Activated T-cell treated with anti-CD3 and anti-CD28 coated beads, Interleukin-2, amount 50 U/mL, for 4 hours (primary cell): Measurements from ENCODE around the gene ARIH1. TPM values are rescaled to one million over a fixed set of nuclear protein-coding genes. Genes with fewer than 3 reads are reported as not detected.

Experiments
- ATAC-seq, 2 donors: fragments of 200-7000 bp; cut with Tn5 transposase; one replicate each; pipeline ENCODE4 v1.10.0; 2021
- DNase-seq: peaks from one replicate; pipeline ENCODE4 v3.0.0-alpha.2; 2020
- H3K27me3 Mint-ChIP-seq: one replicate; pipeline ENCODE4 v1.8.0; 2021; ENCODE audit warnings: low read depth, mixed read lengths
- H3K36me3 Mint-ChIP-seq: one replicate; pipeline ENCODE4 v1.8.0; 2022; ENCODE audit warnings: mixed read lengths; ENCODE audit not compliant: insufficient read depth
- H3K4me1 Mint-ChIP-seq: one replicate; pipeline ENCODE4 v1.8.0; 2021; ENCODE audit warnings: low read depth, mixed read lengths
- H3K4me3 Mint-ChIP-seq: one replicate; pipeline ENCODE4 v1.8.0; 2021; ENCODE audit warnings: mild to moderate bottlenecking, moderate library complexity, mixed read lengths
- H3K9me3 Mint-ChIP-seq: one replicate; pipeline ENCODE4 v1.8.0; 2021; ENCODE audit warnings: mixed read lengths
- total RNA-seq, 3 donors: library from RNA; stranded (reverse); gene quantifications; one replicate each; pipeline ENCODE4 v1.2.1, GENCODE V29; 2021

The ARIH1 gene
- total RNA-seq, 3 donors from 2014 or later, result 154 to 167 (median 164) TPM

DNA sequence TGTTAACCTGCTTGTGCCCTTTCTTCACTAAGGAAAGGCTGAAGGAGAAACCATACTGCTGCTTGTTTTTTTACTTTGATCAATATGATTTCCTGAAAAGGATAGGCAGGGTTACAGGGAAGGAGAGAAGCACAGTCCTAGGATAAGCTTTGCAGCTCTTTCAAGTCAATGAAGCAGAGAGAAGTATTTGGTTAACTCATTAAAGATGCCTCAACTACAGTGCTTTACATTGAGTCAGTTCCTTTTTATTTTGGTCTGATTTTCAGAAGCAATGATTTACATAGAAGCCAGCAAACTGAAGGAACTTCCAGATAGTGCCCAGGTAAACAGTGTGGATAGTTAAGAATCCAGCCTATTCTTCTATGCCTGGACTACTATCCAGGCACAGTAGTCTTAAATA lies 64.8 kb downstream of the ARIH1 start:
- Mint-ChIP-seq H3K4me1 (peaks cover 42% of the 10 kb centered on the region), H3K27me3 (no peaks in the 10 kb centered on the region), H3K36me3 (peaks cover 18% of the 10 kb centered on the region), H3K4me3 (no peak overlapping the region), H3K9me3 (peaks cover 10% of the 10 kb centered on the region)
- ATAC-seq (no peak), DNase-seq (no peak)

DNA sequence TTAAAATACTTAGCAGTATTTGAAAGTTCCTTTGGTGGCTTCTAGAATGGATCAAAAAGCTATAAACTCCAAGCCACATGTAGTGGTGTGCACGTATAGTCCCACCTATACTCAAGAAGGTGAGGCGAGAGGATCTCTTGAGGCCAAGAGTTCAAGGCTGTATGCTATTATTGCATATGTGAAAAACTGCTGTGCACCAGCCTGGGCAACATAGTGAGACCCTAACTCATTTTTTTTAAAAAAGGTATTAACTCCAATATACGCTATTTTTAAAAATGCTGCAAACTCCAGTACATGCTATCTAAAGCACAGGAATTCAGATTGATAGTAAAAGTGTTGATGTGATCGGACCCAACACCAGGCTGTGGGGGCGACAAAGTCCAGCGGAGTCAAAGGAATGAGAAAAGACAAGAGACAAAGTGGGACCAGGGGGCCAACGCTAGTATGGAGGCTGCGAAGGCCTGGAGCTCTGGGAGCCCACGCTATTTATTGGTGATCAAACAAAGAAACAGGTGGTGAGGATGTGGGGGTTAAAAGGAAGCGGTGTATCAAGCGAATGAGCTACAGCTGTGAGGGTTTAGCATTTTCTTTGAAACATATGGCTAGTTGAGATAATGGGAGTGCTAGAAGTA lies 66.6 kb downstream of the ARIH1 start:
- Mint-ChIP-seq H3K4me3 (no peak overlapping the region), H3K9me3 (peaks cover 10% of the 10 kb centered on the region), H3K36me3 (peaks cover 26% of the 10 kb centered on the region), H3K27me3 (no peaks in the 10 kb centered on the region), H3K4me1 (peaks cover 27% of the 10 kb centered on the region)
- no peak for DNase-seq
- ATAC-seq, result no peak

DNA sequence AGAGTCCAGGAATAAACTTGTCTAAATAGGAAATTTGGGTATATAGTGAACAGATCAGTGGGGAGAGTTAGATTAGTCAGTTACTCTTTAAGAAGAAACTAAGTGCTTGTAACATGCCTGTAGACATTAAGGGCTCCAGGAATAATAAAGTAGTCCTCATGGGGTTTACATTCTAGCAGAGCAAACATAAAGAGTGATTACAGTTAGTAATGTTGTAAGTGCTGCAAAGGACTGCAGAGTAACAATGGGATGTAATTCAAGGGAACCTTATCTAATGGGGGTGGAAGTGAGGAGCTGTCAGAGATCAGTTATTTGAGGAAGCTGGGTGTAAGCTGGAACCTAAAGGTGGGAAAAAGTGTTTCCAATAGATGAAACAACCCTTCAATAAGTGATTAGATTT lies 67.5 kb downstream of the ARIH1 start:
- no peak for ATAC-seq
- Mint-ChIP-seq H3K4me3 (no peak overlapping the region), H3K9me3 (peaks cover 10% of the 10 kb centered on the region), H3K4me1 (peaks cover 20% of the 10 kb centered on the region), H3K27me3 (no peaks in the 10 kb centered on the region), H3K36me3 (peaks cover 31% of the 10 kb centered on the region)
- no peak for DNase-seq

DNA sequence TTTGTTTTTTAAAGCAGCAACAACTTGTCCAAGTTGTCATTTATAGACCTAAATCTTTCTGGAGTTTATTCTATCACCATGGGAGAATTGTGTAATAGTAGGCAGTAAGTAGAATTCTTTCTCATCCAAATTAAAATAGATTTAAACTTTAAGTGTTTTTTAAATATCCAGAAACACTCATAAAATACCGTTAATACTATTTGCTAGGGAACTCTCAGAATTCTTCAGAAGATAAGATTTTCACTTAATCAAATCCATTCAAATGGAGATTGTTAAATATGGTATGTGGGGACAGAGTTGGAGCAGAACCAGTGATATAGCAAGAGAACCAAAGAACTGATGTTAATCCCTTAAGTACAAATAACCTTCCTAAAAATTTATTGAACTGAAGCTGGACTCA lies 71.0 kb downstream of the ARIH1 start:
- Mint-ChIP-seq H3K27me3 (no peaks in the 10 kb centered on the region), H3K9me3 (peaks cover 5% of the 10 kb centered on the region), H3K4me1 (peaks cover 17% of the 10 kb centered on the region), H3K4me3 (no peak overlapping the region), H3K36me3 (peaks cover 33% of the 10 kb centered on the region)
- no peak for DNase-seq
- no peak for ATAC-seq

DNA sequence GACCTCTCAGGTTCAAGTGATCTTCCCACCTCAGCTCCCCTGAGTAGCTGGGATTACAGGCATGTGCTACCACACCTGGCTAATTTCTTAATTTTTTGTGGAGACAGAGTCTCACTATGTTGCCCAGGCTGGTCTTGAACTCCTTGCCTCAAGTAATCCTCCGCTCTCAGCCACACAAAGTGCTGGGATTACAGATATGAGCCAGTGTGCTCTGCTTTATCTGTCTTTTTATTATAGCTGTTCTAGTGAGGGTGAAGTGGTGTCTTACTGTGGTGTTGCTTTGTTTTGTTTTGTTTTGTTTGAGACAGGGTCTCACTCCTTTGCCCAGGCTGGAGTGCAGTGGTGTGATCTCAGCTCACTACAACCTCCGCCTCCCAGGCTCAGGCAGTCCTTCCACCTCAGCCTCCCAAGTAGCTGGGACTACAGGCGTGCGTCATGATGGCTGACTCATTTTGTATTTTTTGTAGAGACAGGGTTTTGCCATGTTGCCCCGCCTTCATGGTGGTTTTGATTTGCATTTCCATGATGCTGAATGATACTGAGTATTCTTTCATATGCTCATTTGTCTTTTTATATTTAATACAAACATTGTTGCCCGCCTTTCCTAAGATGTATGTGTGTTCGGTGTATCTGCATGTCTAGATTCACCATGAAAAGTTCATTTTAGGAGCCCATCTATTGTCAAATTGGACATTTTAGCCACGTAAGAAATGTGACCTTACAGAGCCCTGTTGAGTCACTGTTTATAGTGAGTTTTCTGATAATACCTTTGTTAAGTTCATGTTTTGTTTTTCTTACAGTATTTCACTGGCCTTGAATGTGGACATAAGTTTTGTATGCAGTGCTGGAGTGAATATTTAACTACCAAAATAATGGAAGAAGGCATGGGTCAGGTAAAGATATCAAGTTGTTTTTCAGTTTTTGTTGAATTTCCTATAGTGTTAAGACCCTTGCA lies 80.6 kb downstream of the ARIH1 start:
- H3K4me3 Mint-ChIP-seq, result no peak overlapping the region
- peak; percentile 84 to 94 for ATAC-seq

DNA sequence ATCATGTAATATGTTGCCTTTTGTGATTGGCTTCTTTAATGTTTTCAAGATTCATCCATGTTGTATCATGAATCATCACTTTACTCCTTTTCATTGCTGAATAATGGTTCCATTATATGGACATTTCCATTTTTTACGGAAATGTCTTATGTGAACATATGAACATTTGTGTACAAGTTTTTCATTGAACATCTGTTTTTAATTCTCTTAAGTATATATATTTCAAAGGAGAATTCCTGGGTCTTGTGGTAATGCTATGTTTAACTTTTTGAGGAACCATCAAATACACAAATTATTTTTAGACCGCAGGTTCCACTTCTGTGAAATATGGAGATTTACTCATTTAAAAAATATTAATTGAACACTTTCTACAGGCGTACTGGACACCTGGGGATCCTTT lies 85.7 kb downstream of the ARIH1 start:
- no peak overlapping the region for H3K4me3 Mint-ChIP-seq
- DNase-seq, result no peak
- peaks cover 53% of the 10 kb centered on the region for H3K36me3 Mint-ChIP-seq
- ATAC-seq, result no peak
- H3K27me3 Mint-ChIP-seq, result no peaks in the 10 kb centered on the region
- peaks cover 12% of the 10 kb centered on the region for H3K4me1 Mint-ChIP-seq
- H3K9me3 Mint-ChIP-seq, result no peaks in the 10 kb centered on the region

More for the DNA sequence above, 80.6 kb downstream of the ARIH1 start:
- no peaks in the 10 kb centered on the region for H3K27me3 Mint-ChIP-seq
- peak; percentile 20 for DNase-seq
- H3K36me3 Mint-ChIP-seq, result peaks cover 31% of the 10 kb centered on the region
- H3K4me1 Mint-ChIP-seq, result peaks cover 22% of the 10 kb centered on the region
- no peaks in the 10 kb centered on the region for H3K9me3 Mint-ChIP-seq

DNA sequence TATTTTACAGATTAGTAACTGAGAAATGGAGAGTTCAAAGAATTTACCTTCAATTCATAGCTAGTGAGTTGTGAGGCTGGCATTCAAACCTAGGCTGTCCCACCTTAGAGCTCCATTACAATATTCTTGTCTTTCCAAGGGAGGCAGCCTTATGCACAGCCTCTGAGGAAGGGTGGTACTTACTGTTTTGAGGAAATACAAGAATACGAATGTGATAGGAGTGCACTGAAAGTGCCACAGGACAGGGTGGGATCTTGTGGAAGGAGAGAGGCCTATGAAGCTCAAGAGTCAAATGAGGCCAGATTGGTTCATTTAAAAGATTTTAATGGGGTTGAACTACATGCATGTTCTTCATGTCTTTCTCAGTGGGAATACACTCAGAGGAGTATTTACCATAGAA lies 86.3 kb downstream of the ARIH1 start:
- H3K36me3 Mint-ChIP-seq, result peaks cover 48% of the 10 kb centered on the region
- H3K4me3 Mint-ChIP-seq, result no peak overlapping the region

DNA sequence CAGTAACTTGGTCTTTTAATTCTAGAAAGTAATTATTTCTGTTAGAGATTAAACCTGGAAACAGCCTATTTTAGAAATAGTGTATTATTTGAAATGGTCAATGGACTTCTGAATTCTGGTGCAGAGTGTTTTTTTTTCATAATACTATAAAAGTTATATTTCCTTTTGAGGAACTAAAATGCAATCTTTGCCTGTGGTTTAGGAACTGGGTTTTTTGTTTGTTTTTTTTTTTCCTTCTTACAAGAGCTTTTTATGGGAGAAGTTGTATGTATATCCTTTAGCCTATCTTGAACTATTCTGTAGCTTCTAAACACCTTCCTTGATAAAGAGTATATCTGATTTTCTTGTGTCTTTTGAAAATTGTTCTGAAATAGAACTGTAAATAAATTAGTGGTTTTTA lies 88.3 kb downstream of the ARIH1 start:
- no peak overlapping the region for H3K4me3 Mint-ChIP-seq
- H3K36me3 Mint-ChIP-seq, result peaks cover 40% of the 10 kb centered on the region
- H3K4me1 Mint-ChIP-seq, result no peaks in the 10 kb centered on the region
- H3K9me3 Mint-ChIP-seq, result no peaks in the 10 kb centered on the region
- no peak for ATAC-seq
- DNase-seq, result no peak
- no peaks in the 10 kb centered on the region for H3K27me3 Mint-ChIP-seq

More for the DNA sequence above, 86.3 kb downstream of the ARIH1 start:
- ATAC-seq (no peak), DNase-seq (no peak)
- Mint-ChIP-seq H3K27me3 (no peaks in the 10 kb centered on the region), H3K4me1 (peaks cover 6% of the 10 kb centered on the region), H3K9me3 (no peaks in the 10 kb centered on the region)

DNA sequence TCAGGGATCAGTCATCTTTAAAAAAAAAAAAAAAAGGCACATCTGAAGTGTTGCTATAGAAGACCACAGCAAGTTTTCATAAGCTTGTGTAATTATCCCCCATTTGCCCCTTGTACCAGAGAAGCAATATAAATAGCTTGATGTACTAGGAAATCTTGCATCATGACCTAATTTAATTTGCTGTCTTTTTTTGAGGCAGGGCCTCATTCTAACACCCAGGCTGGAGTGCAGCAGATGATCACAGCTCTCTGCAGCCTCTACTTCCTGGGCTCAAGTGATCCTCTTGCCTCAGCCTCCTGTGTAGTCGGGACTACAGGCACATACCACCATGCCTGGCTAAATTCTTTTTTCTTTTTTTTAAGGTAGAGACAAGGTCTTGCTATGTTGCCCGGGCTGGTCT lies 88.7 kb downstream of the ARIH1 start:
- peaks cover 37% of the 10 kb centered on the region for H3K36me3 Mint-ChIP-seq
- no peak overlapping the region for H3K4me3 Mint-ChIP-seq
- H3K27me3 Mint-ChIP-seq, result no peaks in the 10 kb centered on the region
- no peaks in the 10 kb centered on the region for H3K4me1 Mint-ChIP-seq
- no peaks in the 10 kb centered on the region for H3K9me3 Mint-ChIP-seq
- ATAC-seq, result no peak
- DNase-seq, result no peak

DNA sequence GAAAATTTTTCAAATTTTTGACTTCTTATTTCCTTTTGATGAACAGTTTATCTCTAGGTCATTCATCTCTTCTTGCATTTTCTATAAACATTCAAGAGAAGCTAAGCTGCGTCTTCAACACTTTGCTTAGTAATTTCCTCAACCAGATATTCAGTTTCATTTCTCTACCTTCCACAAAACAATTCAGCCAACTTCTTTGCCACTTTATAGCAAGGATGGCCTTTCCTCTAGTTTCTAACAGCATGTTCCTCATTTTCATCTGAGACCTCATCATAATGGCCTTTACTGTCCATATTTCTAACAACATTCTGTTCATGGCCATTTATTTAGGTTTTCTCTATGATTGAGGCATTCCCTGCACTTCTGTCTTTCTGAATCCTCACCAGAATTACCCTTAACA lies 90.0 kb downstream of the ARIH1 start:
- H3K36me3 Mint-ChIP-seq, result peaks cover 33% of the 10 kb centered on the region
- ATAC-seq, result no peak
- H3K9me3 Mint-ChIP-seq, result no peaks in the 10 kb centered on the region
- H3K4me1 Mint-ChIP-seq, result no peaks in the 10 kb centered on the region
- H3K4me3 Mint-ChIP-seq, result no peak overlapping the region
- no peak for DNase-seq
- no peaks in the 10 kb centered on the region for H3K27me3 Mint-ChIP-seq

DNA sequence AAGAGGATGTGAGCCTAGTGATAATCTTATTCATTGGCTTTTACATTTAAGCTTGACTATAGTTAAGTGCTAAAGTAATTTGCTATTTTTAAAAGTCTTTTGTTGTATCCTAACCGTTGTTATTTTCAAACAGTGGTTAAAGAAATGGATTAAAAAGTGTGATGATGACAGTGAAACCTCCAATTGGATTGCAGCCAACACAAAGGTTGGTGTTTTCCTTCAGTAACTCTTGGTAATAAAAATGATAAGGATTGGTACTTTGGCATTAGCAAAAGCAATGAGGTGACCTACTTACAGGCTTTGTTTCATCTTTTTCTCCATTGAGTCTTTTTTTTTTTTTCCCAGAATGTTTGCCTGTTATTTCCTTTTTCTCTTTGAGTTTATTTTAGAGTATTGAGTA lies 92.8 kb downstream of the ARIH1 start:
- Mint-ChIP-seq H3K4me1 (no peaks in the 10 kb centered on the region), H3K36me3 (peaks cover 35% of the 10 kb centered on the region), H3K4me3 (no peak overlapping the region), H3K27me3 (no peaks in the 10 kb centered on the region), H3K9me3 (no peaks in the 10 kb centered on the region)
- no peak for DNase-seq
- ATAC-seq, result no peak

DNA sequence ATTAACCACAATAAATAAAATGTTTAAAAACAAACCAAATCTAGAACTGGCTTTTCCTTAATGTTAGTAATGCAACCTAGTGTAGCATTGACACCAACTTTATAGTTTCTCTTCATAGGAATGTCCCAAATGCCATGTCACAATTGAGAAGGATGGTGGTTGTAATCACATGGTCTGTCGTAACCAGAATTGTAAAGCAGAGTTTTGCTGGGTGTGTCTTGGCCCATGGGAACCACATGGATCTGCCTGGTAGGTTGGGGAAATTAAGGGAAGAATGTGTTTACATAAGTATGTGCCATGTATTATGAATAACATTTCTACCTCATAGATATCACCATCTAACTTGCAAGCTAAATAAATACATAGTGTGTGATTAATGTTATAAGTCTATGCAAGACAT lies 95.9 kb downstream of the ARIH1 start:
- no peak overlapping the region for H3K4me3 Mint-ChIP-seq
- DNase-seq (no peak), ATAC-seq (no peak)
- H3K36me3 Mint-ChIP-seq, result peaks cover 20% of the 10 kb centered on the region
- no peaks in the 10 kb centered on the region for H3K27me3 Mint-ChIP-seq
- H3K9me3 Mint-ChIP-seq, result no peaks in the 10 kb centered on the region
- H3K4me1 Mint-ChIP-seq, result no peaks in the 10 kb centered on the region

DNA sequence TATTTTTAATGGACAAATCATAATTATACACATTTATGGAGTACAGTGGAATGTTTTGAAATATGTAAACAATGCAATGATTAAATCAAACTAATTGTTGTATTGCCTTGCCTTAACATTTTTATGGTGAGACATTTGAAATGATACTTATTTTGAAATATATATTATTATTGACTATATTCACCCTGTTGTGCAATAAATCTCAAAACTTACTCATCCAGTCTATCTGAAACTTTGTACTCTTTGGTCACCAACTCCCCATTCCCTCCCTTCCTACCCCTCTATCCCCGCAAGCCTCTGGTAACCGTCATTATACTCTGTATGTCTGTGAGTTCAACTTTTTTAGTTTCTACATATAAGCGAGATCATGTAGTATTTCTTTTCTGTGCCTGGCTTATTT lies 105.7 kb downstream of the ARIH1 start:
- Mint-ChIP-seq H3K27me3 (no peaks in the 10 kb centered on the region), H3K4me3 (no peak overlapping the region), H3K36me3 (peaks cover 54% of the 10 kb centered on the region), H3K4me1 (no peaks in the 10 kb centered on the region), H3K9me3 (peaks cover 8% of the 10 kb centered on the region)
- DNase-seq, result no peak
- no peak for ATAC-seq

DNA sequence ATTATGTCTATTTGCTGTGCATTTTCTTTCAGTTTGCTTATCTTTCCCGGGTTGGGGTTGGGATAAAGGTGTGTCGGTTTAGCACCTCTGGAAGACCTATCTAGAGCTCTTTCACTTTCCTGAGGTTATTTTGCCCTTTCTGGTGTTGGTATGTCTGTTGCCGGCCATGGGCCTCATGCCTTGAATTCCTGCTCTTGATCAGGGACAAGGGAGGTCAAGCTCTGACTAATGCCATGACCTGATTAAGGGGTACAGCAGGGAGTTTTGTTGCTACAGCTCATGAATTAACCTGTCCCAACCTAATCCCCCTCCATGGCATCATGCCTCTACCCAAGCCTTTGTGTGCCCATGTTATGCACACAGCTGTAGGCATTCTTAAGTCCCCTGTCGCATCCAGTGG lies 109.9 kb downstream of the ARIH1 start:
- DNase-seq (no peak), ATAC-seq (no peak)
- H3K4me3 Mint-ChIP-seq, result no peak overlapping the region
- H3K4me1 Mint-ChIP-seq, result no peaks in the 10 kb centered on the region
- peaks cover 43% of the 10 kb centered on the region for H3K36me3 Mint-ChIP-seq
- H3K9me3 Mint-ChIP-seq, result peaks cover 2% of the 10 kb centered on the region
- no peaks in the 10 kb centered on the region for H3K27me3 Mint-ChIP-seq

DNA sequence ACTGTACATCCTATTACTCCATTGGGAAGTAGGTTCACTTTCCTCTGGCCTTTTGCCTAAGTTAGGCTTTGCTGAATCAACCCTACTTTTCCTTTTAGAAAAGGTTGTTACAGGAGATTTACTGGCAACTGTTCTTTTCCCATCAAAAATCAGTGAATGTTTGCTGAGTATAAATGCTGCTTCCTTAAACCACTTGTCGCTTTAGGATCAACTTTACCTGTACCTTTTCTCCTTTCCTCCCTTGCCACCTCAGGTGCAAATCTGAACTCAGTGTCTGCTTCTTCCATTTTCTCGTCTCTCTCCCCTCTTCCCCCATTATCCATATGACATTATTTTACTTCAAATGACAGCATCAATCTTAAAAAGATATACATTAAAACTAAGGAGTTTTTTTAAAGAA lies 110.9 kb downstream of the ARIH1 start:
- H3K4me3 Mint-ChIP-seq, result no peak overlapping the region
- no peaks in the 10 kb centered on the region for H3K9me3 Mint-ChIP-seq
- no peaks in the 10 kb centered on the region for H3K4me1 Mint-ChIP-seq
- DNase-seq, result no peak
- H3K36me3 Mint-ChIP-seq, result peaks cover 38% of the 10 kb centered on the region
- no peaks in the 10 kb centered on the region for H3K27me3 Mint-ChIP-seq
- ATAC-seq, result no peak
